Measurements from ENCODE around the gene RDH13.

DNA sequence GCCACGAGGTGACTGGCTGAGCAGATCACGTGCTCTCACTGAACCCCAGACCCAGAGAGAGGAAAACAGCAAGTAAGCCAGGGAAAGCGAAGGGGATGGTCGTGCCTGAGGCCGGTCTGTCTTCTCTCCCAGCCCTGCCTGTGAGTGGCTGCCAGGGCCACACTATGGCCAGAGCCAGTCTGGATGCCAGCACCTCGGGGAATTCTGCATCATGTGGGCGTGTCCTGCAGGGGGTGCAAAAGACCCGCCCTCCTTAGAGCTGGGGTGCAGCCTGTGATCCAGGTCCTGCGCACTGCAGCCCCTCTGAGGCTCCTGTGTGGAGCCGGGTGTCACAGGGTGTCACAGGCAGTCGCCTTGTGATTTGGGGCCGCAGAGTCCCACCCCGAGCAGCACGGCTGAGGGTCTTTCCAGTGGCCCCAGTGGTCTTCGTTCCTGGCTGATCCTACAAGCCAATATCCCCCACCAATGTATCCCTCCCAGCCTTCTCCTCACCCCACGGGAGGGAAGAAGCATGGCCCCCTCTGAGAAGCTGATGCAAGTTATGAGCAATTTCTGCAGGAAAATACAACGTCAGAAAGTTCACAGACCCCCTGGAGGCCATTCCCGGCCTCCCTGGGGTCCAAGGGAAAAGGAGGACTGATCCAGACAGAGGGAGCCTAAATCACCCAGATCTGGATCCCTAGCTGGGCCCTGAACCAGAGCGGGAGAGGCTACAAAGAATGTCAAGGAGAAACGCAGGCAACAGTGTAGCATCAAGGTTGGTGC is 46.8 kb upstream of the RDH13 start:
- TF ChIP-seq TCF4 (CRISPR knock-in tag; IDR thresholded peaks at IDR 0.05; ENCODE audit: borderline replicate concordance) (no peak), ARNTL (CRISPR knock-in tag; IDR thresholded peaks at IDR 0.05; ENCODE audit: borderline replicate concordance, low read depth) (no peak), ESRRG (CRISPR knock-in tag; IDR thresholded peaks at IDR 0.05) (no peak)
- TF ChIP-seq, protein P1, sequence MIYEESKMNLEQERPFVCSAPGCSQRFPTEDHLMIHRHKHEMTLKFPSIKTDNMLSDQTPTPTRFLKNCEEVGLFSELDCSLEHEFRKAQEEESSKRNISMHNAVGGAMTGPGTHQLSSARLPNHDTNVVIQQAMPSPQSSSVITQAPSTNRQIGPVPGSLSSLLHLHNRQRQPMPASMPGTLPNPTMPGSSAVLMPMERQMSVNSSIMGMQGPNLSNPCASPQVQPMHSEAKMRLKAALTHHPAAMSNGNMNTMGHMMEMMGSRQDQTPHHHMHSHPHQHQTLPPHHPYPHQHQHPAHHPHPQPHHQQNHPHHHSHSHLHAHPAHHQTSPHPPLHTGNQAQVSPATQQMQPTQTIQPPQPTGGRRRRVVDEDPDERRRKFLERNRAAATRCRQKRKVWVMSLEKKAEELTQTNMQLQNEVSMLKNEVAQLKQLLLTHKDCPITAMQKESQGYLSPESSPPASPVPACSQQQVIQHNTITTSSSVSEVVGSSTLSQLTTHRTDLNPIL (CRISPR knock-in tag; IDR thresholded peaks at IDR 0.05; ENCODE audit: low read depth), result no peak

Data from SK-N-SH treated with all-trans-retinoic acid at 6 μM for 48 hours (cell line).